Liver (tissue), 9 donors: ENCODE data around the gene UGT1A4. TPM values are rescaled to one million over a fixed set of nuclear protein-coding genes. Genes with fewer than 3 reads are reported as not detected.

Source experiments
- DNase-seq: peaks from one replicate; pipeline ENCODE4 v3.0.0-alpha.2; 2017; ENCODE audit warnings: low spot score
- H3K27ac ChIP-seq, 2 donors: one replicate each; pipeline ENCODE4 v1.7.0; 2013; ENCODE audit warnings: inconsistent platforms in 2 of 2, low read length in 2 of 2, control low read depth in 1 of 2, low read depth in 1 of 2, mild to moderate bottlenecking in 1 of 2
- H3K27me3 ChIP-seq, 4 donors: one replicate each; pipeline versions ENCODE4 v1.6.1 to v1.7.0; 2013; ENCODE audit warnings: low read length in 3 of 4, inconsistent platforms in 1 of 4, mild to moderate bottlenecking in 1 of 4, moderate library complexity in 1 of 4; ENCODE audit not compliant: control insufficient read depth in 4 of 4, insufficient read depth in 4 of 4
- H3K36me3 ChIP-seq, 4 donors: one replicate each; pipeline versions ENCODE4 v1.6.1 to v1.7.0; 2013; ENCODE audit warnings: low read length in 3 of 4, mild to moderate bottlenecking in 3 of 4, low read depth in 1 of 4, moderate library complexity in 1 of 4; ENCODE audit not compliant: control insufficient read depth in 4 of 4, insufficient read depth in 3 of 4
- H3K4me1 ChIP-seq, 4 donors: one replicate each; pipeline versions ENCODE4 v1.6.1 to v1.7.0; 2013; ENCODE audit warnings: low read length in 3 of 4, mild to moderate bottlenecking in 3 of 4, moderate library complexity in 1 of 4; ENCODE audit not compliant: control insufficient read depth in 4 of 4, insufficient read depth in 4 of 4
- H3K4me3 ChIP-seq, 3 donors: one replicate each; pipeline versions ENCODE4 v1.6.1 to v1.7.0; 2013; ENCODE audit warnings: low read length in 3 of 3, control low read depth in 1 of 3, low read depth in 1 of 3, mild to moderate bottlenecking in 1 of 3
- H3K9ac ChIP-seq, 2 donors: one replicate each; pipeline ENCODE4 v1.7.0; 2013; ENCODE audit warnings: low read length in 2 of 2, mild to moderate bottlenecking in 2 of 2, moderate library complexity in 2 of 2, control low read depth in 1 of 2, low read depth in 1 of 2
- H3K9me3 ChIP-seq, 4 donors: one replicate each; pipeline versions ENCODE4 v1.6.1 to v1.7.0; 2013; ENCODE audit warnings: low read length in 3 of 4; ENCODE audit not compliant: control insufficient read depth in 4 of 4
- EGR1 ChIP-seq, 2 donors: IDR thresholded peaks; 2 replicates each; pipeline ENCODE4 v1.6.1; 2016 to 2018; ENCODE audit warnings: antibody characterized with exemption in 2 of 2, low read depth in 2 of 2
- FOXA1 ChIP-seq: IDR thresholded peaks from 2 replicates; pipeline ENCODE4 v1.6.1; 2016; ENCODE audit warnings: antibody characterized with exemption
- FOXA2 ChIP-seq: IDR thresholded peaks from 2 replicates; pipeline ENCODE4 v1.6.1; 2016; ENCODE audit warnings: antibody characterized with exemption
- GABPA ChIP-seq, 2 donors: IDR thresholded peaks in 1 of 2; conservative IDR thresholded peaks in 1 of 2; 2 replicates each; pipeline ENCODE4 v1.6.1; 2016; ENCODE audit warnings: antibody characterized with exemption in 2 of 2, mild to moderate bottlenecking in 1 of 2, moderate library complexity in 1 of 2
- HNF4A ChIP-seq, 2 donors: conservative IDR thresholded peaks; 2 replicates each; pipeline ENCODE4 v1.6.1; 2016; ENCODE audit warnings: antibody characterized with exemption in 2 of 2, mild to moderate bottlenecking in 2 of 2
- HNF4G ChIP-seq: IDR thresholded peaks from 2 replicates; pipeline ENCODE4 v1.6.1; 2016; ENCODE audit warnings: antibody characterized with exemption
- NR2F2 ChIP-seq: IDR thresholded peaks from 2 replicates; pipeline ENCODE4 v1.6.1; 2016; ENCODE audit warnings: antibody characterized with exemption
- RXRA ChIP-seq, 2 donors: IDR thresholded peaks; 2 replicates each; pipeline ENCODE4 v1.6.1; 2017 to 2018; ENCODE audit warnings: antibody characterized with exemption in 2 of 2, mild to moderate bottlenecking in 1 of 2
- SP1 ChIP-seq: IDR thresholded peaks from 2 replicates; pipeline ENCODE4 v1.6.1; 2018; ENCODE audit warnings: antibody characterized with exemption, mild to moderate bottlenecking
- YY1 ChIP-seq: IDR thresholded peaks from 2 replicates; pipeline ENCODE4 v1.6.1; 2016; ENCODE audit warnings: antibody characterized with exemption, mild to moderate bottlenecking
- WGBS: extraction: QIAGEN DNeasy Blood & Tissue Kit; methylation state at CpG from one replicate; pipeline ENCODE4 v1.1.7; 2013; 5-methylcytosine and 5-hydroxymethylcytosine counted together
- polyA plus RNA-seq, 2 donors: library from polyadenylated mRNA; stranded (reverse) in 1 of 2; unstranded in 1 of 2; fragments of 200-250 nt in 1 of 2; fragments of >200 nt in 1 of 2; fragmentation: Nextera tagmentation in 1 of 2; extraction: Ambion mirVana in 1 of 2; gene quantifications; one replicate each; pipeline versions ENCODE4 v1.2.1 to v1.2.3, GENCODE V29; 2013 to 2015
- total RNA-seq, 2 donors: library from RNA; depleted of rRNA; stranded (reverse); fragments of >200 nt; gene quantifications; one replicate each; pipeline ENCODE4 v1.2.3, GENCODE V29; 2014
- TF ChIP-seq, protein P1 (sequence below): IDR thresholded peaks from 2 replicates; pipeline ENCODE4 v1.6.1; 2016; ENCODE audit warnings: antibody characterized with exemption
- TF ChIP-seq, protein P2 (sequence below): fragments of 150-350 bp; IDR thresholded peaks from 2 replicates; pipeline ENCODE4 v1.5.1; 2017; ENCODE audit warnings: improper control_type of control experiment, low read depth, low read length; ENCODE audit not compliant: missing input control
- TF ChIP-seq, protein P3 (sequence below): IDR thresholded peaks from 2 replicates; pipeline ENCODE4 v1.6.1; 2016; ENCODE audit warnings: antibody characterized with exemption
- donor health status: healthy.
- donor health status: healthy.
- donor health status: healthy.
- donor health status: healthy.
- donor health status: healthy.

UGT1A4 gene
- total and polyA plus RNA-seq, 4 donors: 103 to 446 (median 136) TPM; not detected in 1

DNA sequence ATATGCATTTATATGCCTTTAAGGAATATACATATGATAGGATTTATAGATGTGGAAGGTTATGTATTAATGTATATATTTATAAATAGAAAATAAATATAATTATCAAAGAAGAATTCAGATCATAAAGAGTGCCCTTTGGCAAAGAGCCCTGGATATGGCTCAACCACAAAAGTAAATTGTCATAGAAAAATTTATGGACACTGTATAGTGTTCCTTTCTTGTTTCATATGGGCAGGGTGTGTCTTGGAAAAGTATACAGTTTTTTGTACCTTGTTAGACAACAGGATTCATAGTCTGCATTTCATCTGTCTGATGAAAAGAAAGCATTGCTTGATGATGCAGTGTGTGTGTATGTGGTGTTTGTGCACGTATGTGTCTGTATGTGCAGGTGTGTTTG is 33.9 kb upstream of the UGT1A4 start:
- Histone ChIP-seq H3K27me3 (no peaks in the 10 kb centered on the region), H3K27ac (no peak overlapping the region), H3K9me3 (no peaks in the 10 kb centered on the region), H3K4me1 (peaks cover 0 to 8% (median 3%) of the 10 kb centered on the region in 4 donors), H3K9ac (no peak overlapping the region), H3K4me3 (no peak overlapping the region), H3K36me3 (no peaks in the 10 kb centered on the region)
- no peak for TF ChIP-seq FOXA1
- no peak for TF ChIP-seq FOXA2
- TF ChIP-seq, protein P1, sequence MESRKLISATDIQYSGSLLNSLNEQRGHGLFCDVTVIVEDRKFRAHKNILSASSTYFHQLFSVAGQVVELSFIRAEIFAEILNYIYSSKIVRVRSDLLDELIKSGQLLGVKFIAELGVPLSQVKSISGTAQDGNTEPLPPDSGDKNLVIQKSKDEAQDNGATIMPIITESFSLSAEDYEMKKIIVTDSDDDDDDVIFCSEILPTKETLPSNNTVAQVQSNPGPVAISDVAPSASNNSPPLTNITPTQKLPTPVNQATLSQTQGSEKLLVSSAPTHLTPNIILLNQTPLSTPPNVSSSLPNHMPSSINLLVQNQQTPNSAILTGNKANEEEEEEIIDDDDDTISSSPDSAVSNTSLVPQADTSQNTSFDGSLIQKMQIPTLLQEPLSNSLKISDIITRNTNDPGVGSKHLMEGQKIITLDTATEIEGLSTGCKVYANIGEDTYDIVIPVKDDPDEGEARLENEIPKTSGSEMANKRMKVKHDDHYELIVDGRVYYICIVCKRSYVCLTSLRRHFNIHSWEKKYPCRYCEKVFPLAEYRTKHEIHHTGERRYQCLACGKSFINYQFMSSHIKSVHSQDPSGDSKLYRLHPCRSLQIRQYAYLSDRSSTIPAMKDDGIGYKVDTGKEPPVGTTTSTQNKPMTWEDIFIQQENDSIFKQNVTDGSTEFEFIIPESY: no peak
- TF ChIP-seq YY1: no peak
- no peak for TF ChIP-seq NR2F2
- no peak for TF ChIP-seq RXRA (IDR thresholded peaks at IDR 0.05)
- no peak for TF ChIP-seq HNF4G
- no peak for TF ChIP-seq HNF4A (conservative IDR thresholded peaks at IDR 0.05)
- TF ChIP-seq, protein P2, sequence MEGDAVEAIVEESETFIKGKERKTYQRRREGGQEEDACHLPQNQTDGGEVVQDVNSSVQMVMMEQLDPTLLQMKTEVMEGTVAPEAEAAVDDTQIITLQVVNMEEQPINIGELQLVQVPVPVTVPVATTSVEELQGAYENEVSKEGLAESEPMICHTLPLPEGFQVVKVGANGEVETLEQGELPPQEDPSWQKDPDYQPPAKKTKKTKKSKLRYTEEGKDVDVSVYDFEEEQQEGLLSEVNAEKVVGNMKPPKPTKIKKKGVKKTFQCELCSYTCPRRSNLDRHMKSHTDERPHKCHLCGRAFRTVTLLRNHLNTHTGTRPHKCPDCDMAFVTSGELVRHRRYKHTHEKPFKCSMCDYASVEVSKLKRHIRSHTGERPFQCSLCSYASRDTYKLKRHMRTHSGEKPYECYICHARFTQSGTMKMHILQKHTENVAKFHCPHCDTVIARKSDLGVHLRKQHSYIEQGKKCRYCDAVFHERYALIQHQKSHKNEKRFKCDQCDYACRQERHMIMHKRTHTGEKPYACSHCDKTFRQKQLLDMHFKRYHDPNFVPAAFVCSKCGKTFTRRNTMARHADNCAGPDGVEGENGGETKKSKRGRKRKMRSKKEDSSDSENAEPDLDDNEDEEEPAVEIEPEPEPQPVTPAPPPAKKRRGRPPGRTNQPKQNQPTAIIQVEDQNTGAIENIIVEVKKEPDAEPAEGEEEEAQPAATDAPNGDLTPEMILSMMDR: no peak
- no peak for TF ChIP-seq SP1
- no peak for TF ChIP-seq EGR1 (IDR thresholded peaks at IDR 0.05; ENCODE audit: low read depth in 2 of 2)
- no peak for TF ChIP-seq GABPA (IDR thresholded peaks at IDR 0.05 in 1 of 2, conservative IDR thresholded peaks at IDR 0.05 in 1 of 2)
- TF ChIP-seq, protein P3, sequence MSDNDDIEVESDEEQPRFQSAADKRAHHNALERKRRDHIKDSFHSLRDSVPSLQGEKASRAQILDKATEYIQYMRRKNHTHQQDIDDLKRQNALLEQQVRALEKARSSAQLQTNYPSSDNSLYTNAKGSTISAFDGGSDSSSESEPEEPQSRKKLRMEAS: no peak
- 81% methylated on average over 1 of the region's 1 CpG for WGBS
- no peak for DNase-seq

DNA sequence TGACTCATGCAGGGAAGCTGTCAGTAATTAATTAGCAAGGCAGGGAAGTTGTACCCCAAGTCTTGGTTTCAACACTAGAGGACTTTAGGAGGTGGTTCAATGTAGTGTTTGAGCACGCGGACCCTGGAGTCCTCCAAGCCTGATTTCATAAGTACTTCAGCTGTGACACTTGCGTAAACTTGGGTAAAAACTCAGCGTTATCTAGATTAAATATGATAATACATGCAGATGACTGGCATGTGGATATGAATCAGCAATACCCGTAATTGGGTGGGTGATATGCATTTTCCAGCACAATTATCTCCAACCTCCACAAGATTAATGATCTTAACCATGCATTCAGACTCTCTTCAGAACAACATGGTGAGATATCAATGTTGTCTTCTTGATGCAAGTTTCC is 31.6 kb upstream of the UGT1A4 start:
- TF ChIP-seq GABPA (IDR thresholded peaks at IDR 0.05 in 1 of 2, conservative IDR thresholded peaks at IDR 0.05 in 1 of 2) (no peak), NR2F2 (no peak), HNF4G (no peak), EGR1 (IDR thresholded peaks at IDR 0.05; ENCODE audit: low read depth in 2 of 2) (no peak)
- TF ChIP-seq, protein P2: no peak

More for the DNA sequence above, 31.6 kb upstream of the UGT1A4 start:
- no peaks in the 10 kb centered on the region for H3K9me3 ChIP-seq
- no peak overlapping the region for H3K4me3 ChIP-seq
- peaks cover under 1 to 5% (median 3%) of the 10 kb centered on the region in 4 donors for H3K4me1 ChIP-seq
- WGBS: 77% methylated on average over 5 of the region's 5 CpGs
- no peak for DNase-seq
- no peaks in the 10 kb centered on the region for H3K27me3 ChIP-seq
- no peaks in the 10 kb centered on the region for H3K36me3 ChIP-seq
- no peak overlapping the region for H3K9ac ChIP-seq
- H3K27ac ChIP-seq: no peak overlapping the region
